GM13976 (cell line): ENCODE results near the gene PRRX2.

Experiments used
- DNase-seq: peaks from one replicate; pipeline ENCODE4 v3.0.0; 2012; ENCODE audit warnings: low spot score
- CTCF ChIP-seq: IDR thresholded peaks from 2 replicates; pipeline ENCODE4 v1.5.1; 2012; ENCODE audit warnings: borderline replicate concordance, mild to moderate bottlenecking; ENCODE audit not compliant: insufficient read depth; ENCODE audit errors: extremely low read depth, missing control alignments, control extremely low read depth
- in situ Hi-C: fragments of 300-500 bp; cut with MboI; formaldehyde crosslinking; loops from one replicate; pipeline ENCODE4 v1.12.0; 2022; ENCODE audit warnings: low sequenced_read_pairs, mixed read lengths, inconsistent platforms; ENCODE audit not compliant: unreplicated experiment

Gene PRRX2

GRCh38 chr9:129671065-129671464 lies 5.6 kb downstream of the PRRX2 start:
- TF ChIP-seq CTCF = no peak
- DNase-seq = no peak
- in situ Hi-C loops = no loop called here

GRCh38 chr9:129671519-129671918 lies 6.1 kb downstream of the PRRX2 start:
- in situ Hi-C loops = no loop called here
- no peak for DNase-seq
- TF ChIP-seq CTCF = no peak

GRCh38 chr9:129672702-129673101 lies 7.3 kb downstream of the PRRX2 start:
- in situ Hi-C loops = no loop called here
- no peak for TF ChIP-seq CTCF
- DNase-seq = no peak

GRCh38 chr9:129673602-129674001 lies 8.2 kb downstream of the PRRX2 start:
- no peak for TF ChIP-seq CTCF
- no peak for DNase-seq
- in situ Hi-C loops = no loop called here

GRCh38 chr9:129674229-129674628 lies 8.8 kb downstream of the PRRX2 start:
- no peak for TF ChIP-seq CTCF
- in situ Hi-C loops = no loop called here
- no peak for DNase-seq

- no peak for DNase-seq
Observed at GRCh38 chr9:129675620-129676019, 10.2 kb downstream of the PRRX2 start.

More at GRCh38 chr9:129675620-129676019, 10.2 kb downstream of the PRRX2 start:
- no peak for TF ChIP-seq CTCF
- in situ Hi-C loops = no loop called here
